Upper lobe of left lung (tissue), 4 donors: ENCODE data around the gene ZIC5.

Experiments used
- CTCF ChIP-seq, 6 experiments: fragments of 450-650 bp in 4 of 6; fragments of 200-600 bp in 2 of 6; sonication (generic) in 2 of 6; IDR thresholded peaks; one replicate each; pipeline ENCODE4 v1.5.1; 2016 to 2019; ENCODE audit warnings: antibody characterized with exemption in 6 of 6
- EP300 ChIP-seq, 4 donors: sonication (generic); formaldehyde crosslinking; IDR thresholded peaks; one replicate each; pipeline ENCODE4 v1.5.1; 2017; ENCODE audit warnings: antibody characterized with exemption in 4 of 4, control low read depth in 2 of 4
- POLR2AphosphoS5 ChIP-seq, 2 donors: sonication (generic); formaldehyde crosslinking; IDR thresholded peaks; one replicate each; pipeline ENCODE4 v1.5.1; 2017; ENCODE audit warnings: antibody characterized with exemption in 2 of 2

DNA sequence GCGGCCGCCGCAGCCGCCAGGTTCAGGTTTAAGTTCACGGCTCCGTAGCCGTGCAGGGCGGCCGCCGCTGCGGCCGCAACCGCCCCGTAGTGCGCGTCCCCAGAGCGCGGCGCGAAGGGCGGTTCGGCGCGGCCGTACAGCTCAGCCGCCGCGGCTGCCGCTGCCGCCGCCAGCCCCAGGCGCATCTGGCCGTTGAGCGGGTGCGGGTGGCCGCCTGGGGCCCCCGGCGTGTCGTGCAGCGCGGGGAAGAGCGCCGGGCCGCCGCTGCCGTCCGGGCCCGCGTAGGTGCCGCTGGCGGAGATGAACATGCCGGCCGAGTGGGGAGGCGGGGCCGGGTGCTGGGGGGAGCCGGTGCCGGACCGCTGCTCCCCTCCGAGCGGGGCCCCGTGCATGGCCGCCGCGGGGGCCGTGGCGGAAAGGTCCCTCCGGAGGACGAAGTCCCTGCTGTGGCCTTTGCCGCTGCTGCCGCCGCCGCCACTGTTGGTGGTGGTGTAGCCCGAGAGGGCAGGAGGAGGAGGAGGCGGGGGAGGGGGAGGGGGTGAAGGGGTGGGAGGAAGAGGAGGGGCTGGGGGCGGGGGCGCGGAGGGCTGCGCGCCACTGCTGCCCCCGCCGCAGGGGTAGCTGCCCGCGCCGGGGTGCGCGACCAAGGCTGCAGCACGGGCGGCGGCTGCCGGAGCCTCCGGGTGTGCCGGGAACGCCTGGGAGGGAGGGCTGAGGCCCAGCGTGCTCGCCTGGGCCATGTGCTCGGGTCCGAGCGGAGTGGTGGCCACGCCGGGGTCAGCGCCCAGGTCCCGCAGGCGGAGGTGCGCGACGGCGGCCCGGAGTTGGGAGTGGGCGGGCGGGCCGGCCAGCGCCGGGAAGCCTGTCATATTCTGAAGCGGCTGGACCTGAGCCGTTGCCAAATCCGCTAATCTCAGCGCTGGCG is 654 bp downstream of the ZIC5 start:
- no peak for TF ChIP-seq POLR2AphosphoS5 (IDR thresholded peaks at IDR 0.05)
- no peak for TF ChIP-seq EP300 (IDR thresholded peaks at IDR 0.05)
- TF ChIP-seq CTCF (IDR thresholded peaks at IDR 0.05), result no peak
